ENCODE data around the gene SERPINH1.

GRCh38 chr11:75611823-75612222 is 49.8 kb downstream of the SERPINH1 start:
- TF ChIP-seq POLR2A (IDR thresholded peaks at IDR 0.05), result no peak
- TF ChIP-seq CTCF (IDR thresholded peaks at IDR 0.05), result no peak
